ENCODE data around the gene ZNF710. TPM values are rescaled to one million over a fixed set of nuclear protein-coding genes. Genes with fewer than 3 reads are reported as not detected.
"Not testable (repeated sequence)": the region's sequence is repeated elsewhere in the genome, so short reads cannot be mapped to it uniquely, and the experiment has no call there.

The ZNF710 gene
- total RNA-seq, 1 donor from 2014 or later: 9.9 TPM

GRCh38 chr15:90101969-90102890 lies 101.1 kb downstream of the ZNF710 start, which contains the start of gene IDH2:
TSS of gene IDH2 (minus strand) at chr15:90102468. CDS start at chr15:90102390, 78 bp downstream.
- peak; percentile 84 to 89 for DNase-seq (ENCODE audit: low read depth in 2 of 2)

DNA sequence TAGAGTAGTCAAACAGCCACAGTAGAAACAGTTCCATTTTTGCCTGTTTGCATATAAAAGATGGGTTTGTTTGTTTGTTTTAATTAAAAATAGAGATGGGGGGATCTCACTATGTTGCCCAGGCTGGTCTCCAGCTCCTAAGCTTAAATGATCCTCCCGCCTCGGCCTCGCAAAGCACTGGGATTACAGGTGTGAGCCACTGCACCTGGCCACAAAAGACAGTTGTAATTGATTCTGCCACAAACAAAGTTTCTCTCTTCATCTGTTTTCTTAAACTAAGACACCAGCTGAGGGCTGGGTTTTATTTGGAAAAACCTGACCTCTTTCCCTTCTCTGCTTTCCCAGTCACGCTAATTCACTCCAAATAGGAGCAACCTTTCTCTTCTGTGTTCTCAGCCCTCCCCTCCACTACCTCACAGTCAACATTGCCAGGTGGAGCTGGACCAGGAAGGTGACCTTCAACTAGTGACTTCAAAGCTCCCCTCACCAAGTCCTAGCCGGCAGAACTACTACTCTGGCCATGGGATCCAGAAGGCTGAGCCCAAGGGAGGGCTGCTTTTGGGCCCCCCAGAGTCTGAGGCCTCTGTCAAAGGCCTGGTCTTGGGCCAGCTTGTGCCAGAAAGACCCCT lies 102.7 kb downstream of the ZNF710 start:
- DNase-seq (ENCODE audit: low read depth in 2 of 2): no peak

GRCh38 chr15:90104551-90104950 lies 103.4 kb downstream of the ZNF710 start:
- DNase-seq (ENCODE audit: low read depth in 2 of 2): no peak

DNA sequence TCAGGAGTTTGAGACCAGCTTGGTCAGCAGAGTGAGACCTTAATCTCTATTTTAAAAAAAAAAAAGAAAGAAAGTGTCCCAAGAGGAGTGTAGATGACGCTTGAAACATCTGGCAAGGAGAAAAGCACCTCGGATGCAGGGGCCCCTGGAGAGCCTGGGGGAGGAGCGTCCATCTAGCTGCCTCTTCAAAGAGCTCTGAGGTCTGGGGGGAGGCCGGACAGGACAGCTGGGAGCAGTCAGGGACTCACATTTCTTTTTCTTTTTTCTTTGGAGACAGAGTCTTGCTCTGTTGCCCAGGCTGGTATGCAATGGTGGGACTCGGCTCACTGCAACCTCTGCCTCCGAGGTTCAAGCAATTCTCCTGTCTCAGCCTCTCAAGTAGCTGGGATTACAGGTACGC lies 104.4 kb downstream of the ZNF710 start:
- no peak for DNase-seq (ENCODE audit: low read depth in 2 of 2)

DNA sequence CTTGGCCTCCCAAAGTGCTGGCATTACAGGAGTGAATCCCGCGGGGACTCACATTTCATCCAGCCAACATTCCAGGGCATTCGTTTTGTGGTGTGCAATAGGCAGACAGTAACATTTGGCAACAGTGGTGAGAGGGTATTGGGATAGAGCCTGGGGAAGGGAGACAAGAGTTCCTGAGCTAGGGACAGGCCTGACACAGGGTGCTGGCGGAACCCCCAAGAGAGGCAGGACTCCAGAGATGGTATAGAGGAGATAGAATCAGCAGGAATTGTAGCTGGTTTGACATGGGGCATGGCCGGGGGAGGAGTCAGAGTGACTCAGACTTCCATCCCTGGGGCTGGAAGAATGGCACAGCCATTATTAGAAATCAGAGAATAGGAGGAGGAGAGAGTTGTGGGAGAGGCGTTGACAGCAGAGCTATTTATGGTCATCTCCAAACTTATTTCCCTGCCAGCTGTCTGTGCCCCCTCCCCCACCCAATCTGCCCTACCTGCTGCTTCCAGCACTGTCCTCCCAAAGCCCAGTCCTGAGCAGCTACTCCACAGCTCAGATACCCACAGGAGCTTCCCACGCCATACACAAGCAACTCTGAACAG lies 105.5 kb downstream of the ZNF710 start:
- DNase-seq (ENCODE audit: low read depth in 2 of 2): peak; percentile 51 to 55

GRCh38 chr15:90108038-90108437 lies 106.9 kb downstream of the ZNF710 start:
- DNase-seq (ENCODE audit: low read depth in 2 of 2): not testable (repeated sequence)

DNA sequence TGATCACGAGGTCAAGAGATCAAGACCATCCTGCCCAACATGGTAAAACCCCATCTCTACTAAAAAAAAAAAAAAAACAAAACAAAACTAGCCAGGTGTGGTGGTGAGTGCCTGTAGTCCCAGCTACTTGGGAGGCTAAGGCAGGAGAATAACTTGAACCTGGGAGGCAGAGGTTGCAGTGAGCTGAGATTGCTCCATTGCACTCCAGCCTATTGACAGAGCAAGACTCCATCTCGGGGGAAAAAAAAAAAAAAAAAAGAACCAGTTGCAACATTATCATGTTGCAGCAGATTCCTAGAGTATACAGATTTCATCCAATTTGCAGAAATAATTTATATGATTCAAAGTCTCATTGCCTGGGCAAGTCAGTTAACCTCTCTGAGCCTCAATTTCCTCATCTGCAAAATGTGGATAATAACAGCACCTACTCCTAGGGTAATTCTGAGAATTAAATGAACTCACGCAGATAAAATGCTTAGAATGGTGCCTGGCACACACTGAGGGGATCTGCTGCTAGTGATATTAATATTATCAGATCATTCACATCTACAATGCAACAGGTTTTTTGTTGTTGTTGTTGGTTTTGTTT lies 108.1 kb downstream of the ZNF710 start:
- not testable (repeated sequence) for DNase-seq (ENCODE audit: low read depth in 2 of 2)

DNA sequence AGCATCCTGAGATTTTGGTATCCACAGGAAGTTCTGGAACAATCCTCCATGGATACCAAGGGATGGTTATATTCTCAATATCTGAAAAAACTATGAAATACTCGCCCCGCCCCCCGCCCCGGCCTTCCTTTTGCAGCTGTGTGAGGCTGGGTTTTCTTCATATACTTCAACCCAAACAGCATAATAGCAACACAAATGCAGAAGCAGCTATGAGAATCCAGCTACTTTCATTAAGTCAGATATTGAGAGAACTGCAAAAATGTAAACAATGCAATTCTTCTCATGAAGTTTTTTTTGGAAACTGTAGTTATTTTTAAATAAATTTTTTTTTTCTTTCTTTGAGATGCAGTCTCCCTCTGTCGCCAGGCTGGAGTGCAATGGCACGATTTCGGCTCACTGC lies 112.0 kb downstream of the ZNF710 start:
- DNase-seq (ENCODE audit: low read depth in 2 of 2): no peak

DNA sequence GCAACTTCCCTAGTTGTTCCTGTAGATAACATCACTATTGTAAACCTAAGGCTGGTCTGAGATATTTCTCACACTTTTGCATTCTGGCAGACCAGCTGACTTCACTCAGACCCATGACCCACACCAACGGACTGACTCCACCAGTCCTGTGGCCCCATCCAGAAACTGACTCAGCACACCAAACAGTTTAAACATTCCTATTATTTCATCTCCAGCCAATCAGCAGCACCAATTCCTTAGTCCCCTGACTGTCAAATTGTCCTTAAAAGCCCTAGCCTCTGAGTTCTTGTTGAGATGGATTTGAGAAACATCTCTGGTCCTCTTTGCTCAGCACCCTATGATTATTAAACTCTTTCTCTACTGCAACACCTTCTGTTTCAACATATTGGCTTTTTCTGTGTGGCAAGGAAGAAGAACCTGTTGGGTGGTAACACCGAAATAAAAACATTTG lies 113.4 kb downstream of the ZNF710 start:
- DNase-seq (ENCODE audit: low read depth in 2 of 2): no peak

- no peak for DNase-seq (ENCODE audit: low read depth in 2 of 2)
These were observed 114.7 kb downstream of the ZNF710 start for GRCh38 chr15:90115783-90116182.

DNA sequence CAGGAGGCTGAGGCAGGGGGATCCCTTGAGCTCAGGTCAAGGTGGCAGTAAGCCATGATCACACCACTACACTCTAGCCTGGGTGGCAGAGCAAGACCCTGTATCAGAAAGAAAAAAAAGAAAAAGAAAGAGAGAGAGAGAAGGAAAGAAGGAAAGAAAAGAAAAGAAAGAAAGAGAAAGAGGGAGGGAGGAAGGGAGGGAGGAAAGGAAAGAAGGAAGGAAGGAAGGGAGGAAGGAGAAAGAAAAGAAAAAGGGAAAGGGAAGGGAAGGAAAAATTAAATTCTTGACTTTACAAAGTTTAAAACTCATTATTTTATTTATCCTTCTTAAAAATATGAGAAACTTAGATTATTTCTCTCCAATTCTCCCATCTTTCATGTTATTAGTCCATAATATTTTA lies 118.2 kb downstream of the ZNF710 start:
- DNase-seq (ENCODE audit: low read depth in 2 of 2): no peak

GRCh38 chr15:90121086-90121485 lies 120.0 kb downstream of the ZNF710 start:
- DNase-seq (ENCODE audit: low read depth in 2 of 2): no peak

GRCh38 chr15:90124507-90124906 lies 123.4 kb downstream of the ZNF710 start:
- no peak for DNase-seq (ENCODE audit: low read depth in 2 of 2)

GRCh38 chr15:90126022-90126421 lies 124.9 kb downstream of the ZNF710 start:
- no peak for DNase-seq (ENCODE audit: low read depth in 2 of 2)

- DNase-seq (ENCODE audit: low read depth in 2 of 2): no peak
These were observed 125.7 kb downstream of the ZNF710 start for GRCh38 chr15:90126596-90127435.

GRCh38 chr15:90130291-90130690 lies 129.2 kb downstream of the ZNF710 start:
- DNase-seq (ENCODE audit: low read depth in 2 of 2): no peak

Other genes with a start within 250 kb of the ZNF710 start
- not detected in 2 replicates for gene MESP2, start 225.0 kb upstream of the ZNF710 start, total RNA-seq
- 8.5 and 10.7 TPM in 2 replicates for gene ANPEP, start 186.5 kb upstream of the ZNF710 start, total RNA-seq
- 21.6 and 30.0 TPM in 2 replicates for gene AP3S2, start 107.3 kb upstream of the ZNF710 start, total RNA-seq
- 8.5 and 11.1 TPM in 2 replicates for gene ARPIN, start 88.4 kb upstream of the ZNF710 start, total RNA-seq
- gene IDH2, start 101.1 kb downstream of the ZNF710 start, total RNA-seq: 48.4 and 71.0 TPM in 2 replicates
- 4.6 and 11.1 TPM in 2 replicates for gene SEMA4B, start 200.0 kb downstream of the ZNF710 start, total RNA-seq
- 31.2 and 36.0 TPM in 2 replicates for gene CIB1, start 232.6 kb downstream of the ZNF710 start, total RNA-seq
- gene GDPGP1, start 232.9 kb downstream of the ZNF710 start, total RNA-seq: 6.3 and 8.7 TPM in 2 replicates
- gene TTLL13, start 248.2 kb downstream of the ZNF710 start, total RNA-seq: under 0.01 TPM in 2 replicates